ENCODE data around the gene FAM170B. TPM values are rescaled to one million over a fixed set of nuclear protein-coding genes. Genes with fewer than 3 reads are reported as not detected.

FAM170B gene
- not detected in 2 replicates for polyA plus RNA-seq (2012; rRNA removed)
- not detected in 2 replicates for polyA plus RNA-seq (2012; cell fraction: cytosol; rRNA removed)
- not detected in 2 replicates for polyA plus RNA-seq (2012; cell fraction: nucleus; rRNA removed)

- Histone ChIP-seq H3K79me2 (ENCODE audit: insufficient read depth) (no peaks in the 10 kb centered on the region), H3K4me3 (ENCODE audit: low read depth in 2 of 2, low read length in 1 of 2) (no peak within 1 kb of the TSS), H3K9ac (no peak within 1 kb of the TSS), H3K4me1 (ENCODE audit: control insufficient read depth in 1 of 2, insufficient read depth in 2 of 2, low read depth in 1 of 2, low read length in 1 of 2) (peaks cover 0 to 2% of the 10 kb centered on the region in 2 experiments; a peak in 1 of 4 replicates), H3K9me3 (no peaks in the 10 kb centered on the region), H3K4me2 (no peak within 1 kb of the TSS), H3F3A (replicated peaks; ENCODE audit: insufficient read depth) (peaks cover 2% of the 10 kb centered on the region), H4K20me1 (ENCODE audit: insufficient read depth) (no peaks in the 10 kb centered on the region), H3K27me3 (ENCODE audit: insufficient read depth) (no peaks in the 10 kb centered on the region), H3K9me2 (no peaks in the 10 kb centered on the region), H3K27ac (ENCODE audit: low read depth in 2 of 2, low read length in 1 of 2) (no peak within 1 kb of the TSS), H2AFZ (ENCODE audit: low read depth) (no peak within 1 kb of the TSS), H3K36me3 (replicated peaks in 1 of 2; ENCODE audit: control insufficient read depth in 1 of 2, insufficient read depth in 2 of 2, low read length in 1 of 2) (no peaks in the 10 kb centered on the region)
- CTCF ChIA-PET = no interaction called here
- 24% methylated on average over 5 of the region's 5 CpGs for WGBS (ENCODE audit: low lambda C conversion rate)
- TF ChIP-seq MEF2A (IDR thresholded peaks at IDR 0.05; ENCODE audit: borderline replicate concordance, low read depth) (no peak), GATA2 (CRISPR knock-in tag; IDR thresholded peaks at IDR 0.05) (no peak), NRF1 (IDR thresholded peaks at IDR 0.05; ENCODE audit: low read depth, low read length) (no peak), MXI1 (IDR thresholded peaks at IDR 0.05; ENCODE audit: low read depth, low read length) (no peak), RXRA (IDR thresholded peaks at IDR 0.05; ENCODE audit: borderline replicate concordance, low read depth) (no peak), FOXJ3 (CRISPR knock-in tag; IDR thresholded peaks at IDR 0.05) (no peak), RCOR1 (IDR thresholded peaks at IDR 0.05; ENCODE audit: low read length) (no peak), POLR2AphosphoS5 (IDR thresholded peaks at IDR 0.05; ENCODE audit: low read depth, low read length) (no peak), IRF3 (IDR thresholded peaks at IDR 0.05; ENCODE audit: low read depth, low read length) (no peak), MAX (IDR thresholded peaks at IDR 0.05; ENCODE audit: low read depth) (no peak), PBX3 (IDR thresholded peaks at IDR 0.05) (no peak), USF2 (IDR thresholded peaks at IDR 0.05; ENCODE audit: borderline replicate concordance, low read depth, low read length) (no peak), EZH2phosphoT487 (IDR thresholded peaks at IDR 0.05; ENCODE audit: borderline replicate concordance, low read depth) (no peak), ZBTB33 (IDR thresholded peaks at IDR 0.05; ENCODE audit: borderline replicate concordance, low read depth) (no peak), TCF12 (IDR thresholded peaks at IDR 0.05) (no peak), TAF1 (IDR thresholded peaks at IDR 0.05; ENCODE audit: borderline replicate concordance, low read depth, low read length) (no peak), SIN3A (IDR thresholded peaks at IDR 0.05; ENCODE audit: borderline replicate concordance, low read depth, low read length) (no peak)
- no peak for DNase-seq
- POLR2A ChIA-PET = no interaction called here
These were observed at the start of gene FAM170B for GRCh38 chr10:49133706-49134248. FAM170B (minus strand) TSS chr10:49134021; CDS start chr10:49133918, 103 bp downstream.

Data from SK-N-SH (cell line).